Right atrium auricular region (tissue), 2 donors: Measurements from ENCODE around the gene WDR18. TPM values are rescaled to one million over a fixed set of nuclear protein-coding genes. Genes with fewer than 3 reads are reported as not detected.

Experiments used
- DNase-seq: peaks from one replicate; pipeline ENCODE4 v3.0.0-alpha.2; 2019; ENCODE audit warnings: low spot score
- H3K27ac ChIP-seq, 2 donors: fragments of 200-600 bp; sonication (generic); 1 replicate in 1 of 2; 2 replicates in 1 of 2; pipeline ENCODE4 v1.5.1; 2016 to 2019
- H3K27me3 ChIP-seq, 2 donors: fragments of 200-600 bp; sonication (generic); one replicate each; pipeline versions ENCODE4 v1.5.1 to v1.6.0; 2017 to 2019
- H3K36me3 ChIP-seq: fragments of 200-600 bp; sonication (generic); one replicate; pipeline ENCODE4 v1.5.1; 2016
- H3K4me1 ChIP-seq, 2 donors: fragments of 200-600 bp; sonication (generic); one replicate each; pipeline versions ENCODE4 v1.5.1 to v1.6.0; 2017 to 2019
- H3K4me3 ChIP-seq, 2 donors: fragments of 200-600 bp; sonication (generic); 1 replicate in 1 of 2; 2 replicates in 1 of 2; pipeline ENCODE4 v1.5.1; 2017 to 2019; ENCODE audit warnings: mild to moderate bottlenecking in 1 of 2, moderate library complexity in 1 of 2
- H3K9me3 ChIP-seq, 2 donors: fragments of 200-600 bp; sonication (generic); one replicate each; pipeline ENCODE4 v1.5.1; 2019
- CTCF ChIP-seq, 2 donors: fragments of 200-600 bp; sonication (generic); IDR thresholded peaks; one replicate each; pipeline ENCODE4 v1.5.1; 2019; ENCODE audit warnings: antibody characterized with exemption in 2 of 2
- total RNA-seq, 2 donors: library from RNA; depleted of rRNA; stranded (reverse); fragments of >200 nt; gene quantifications; one replicate each; pipeline ENCODE4 v1.1.0, GENCODE V29; 2016

Gene WDR18
- total RNA-seq, 2 donors from 2014 or later: 13.3 to 24.9 TPM

GRCh38 chr19:991174-991931, 7.2 kb downstream of the WDR18 start:
- peaks cover 34% of the 10 kb centered on the region for H3K36me3 ChIP-seq
- DNase-seq: no peak

GRCh38 chr19:991932-992669, 8.0 kb downstream of the WDR18 start:
- H3K27me3 ChIP-seq: no peaks in the 10 kb centered on the region
- no peaks in the 10 kb centered on the region for H3K9me3 ChIP-seq
- DNase-seq: no peak
- no peak overlapping the region for H3K4me3 ChIP-seq
- no peak overlapping the region for H3K27ac ChIP-seq
- peaks cover 34% of the 10 kb centered on the region for H3K36me3 ChIP-seq
- H3K4me1 ChIP-seq: peaks cover 0 to 11% of the 10 kb centered on the region in 2 donors
- no peak for TF ChIP-seq CTCF (IDR thresholded peaks at IDR 0.05)

More at GRCh38 chr19:991174-991931, 7.2 kb downstream of the WDR18 start:
- Histone ChIP-seq H3K4me3 (no peak overlapping the region), H3K27me3 (no peaks in the 10 kb centered on the region), H3K4me1 (peaks cover 0 to 7% of the 10 kb centered on the region in 2 donors), H3K9me3 (no peaks in the 10 kb centered on the region), H3K27ac (no peak overlapping the region)
- no peak for TF ChIP-seq CTCF (IDR thresholded peaks at IDR 0.05)

- H3K27me3 ChIP-seq: peaks cover 0 to under 1% of the 10 kb centered on the region in 2 donors
- no peak for DNase-seq
- H3K9me3 ChIP-seq: no peaks in the 10 kb centered on the region
- no peak for TF ChIP-seq CTCF (IDR thresholded peaks at IDR 0.05)
- peaks cover 34% of the 10 kb centered on the region for H3K36me3 ChIP-seq
- no peak overlapping the region for H3K27ac ChIP-seq
- peaks cover 0 to 11% of the 10 kb centered on the region in 2 donors for H3K4me1 ChIP-seq
- H3K4me3 ChIP-seq: no peak overlapping the region
Measured at GRCh38 chr19:992670-993055, 8.5 kb downstream of the WDR18 start.

GRCh38 chr19:993361-993830, 9.3 kb downstream of the WDR18 start:
- Histone ChIP-seq H3K9me3 (no peaks in the 10 kb centered on the region), H3K27ac (no peak overlapping the region), H3K4me3 (no peak overlapping the region), H3K27me3 (peaks cover 0 to 8% of the 10 kb centered on the region in 2 donors), H3K36me3 (peaks cover 31% of the 10 kb centered on the region), H3K4me1 (peaks cover 0 to 11% of the 10 kb centered on the region in 2 donors)
- no peak for DNase-seq
- TF ChIP-seq CTCF (IDR thresholded peaks at IDR 0.05): no peak

- peaks cover 0 to 11% of the 10 kb centered on the region in 2 donors for H3K4me1 ChIP-seq
- peaks cover 28% of the 10 kb centered on the region for H3K36me3 ChIP-seq
- H3K9me3 ChIP-seq: no peaks in the 10 kb centered on the region
- DNase-seq: no peak
- no peak overlapping the region for H3K27ac ChIP-seq
- no peak for TF ChIP-seq CTCF (IDR thresholded peaks at IDR 0.05)
- no peak overlapping the region for H3K4me3 ChIP-seq
- peaks cover 0 to 9% of the 10 kb centered on the region in 2 donors for H3K27me3 ChIP-seq
Measured at GRCh38 chr19:993831-994393, 9.8 kb downstream of the WDR18 start.
